Cardiac fibroblast (primary cell): ENCODE data around the gene CPTP.

Experiments
- DNase-seq, 2 donors: peaks; one replicate each; pipeline versions ENCODE4 v3.0.0 to v3.0.0-alpha.2; 2010; ENCODE audit warnings: low read depth in 2 of 2
- H3K4me3 ChIP-seq, 2 donors: replicated peaks in 1 of 2; 1 replicate in 1 of 2; 2 replicates in 1 of 2; pipeline ENCODE4 v1.5.1; 2011; ENCODE audit warnings: low read depth in 2 of 2, low read length in 2 of 2, mild to moderate bottlenecking in 2 of 2, moderate library complexity in 1 of 2
- TF ChIP-seq, protein P1 (sequence below): IDR thresholded peaks from one replicate; pipeline ENCODE4 v1.5.1; 2011; ENCODE audit warnings: low read depth, mild to moderate bottlenecking, low read length, inconsistent platforms

The CPTP gene

DNA sequence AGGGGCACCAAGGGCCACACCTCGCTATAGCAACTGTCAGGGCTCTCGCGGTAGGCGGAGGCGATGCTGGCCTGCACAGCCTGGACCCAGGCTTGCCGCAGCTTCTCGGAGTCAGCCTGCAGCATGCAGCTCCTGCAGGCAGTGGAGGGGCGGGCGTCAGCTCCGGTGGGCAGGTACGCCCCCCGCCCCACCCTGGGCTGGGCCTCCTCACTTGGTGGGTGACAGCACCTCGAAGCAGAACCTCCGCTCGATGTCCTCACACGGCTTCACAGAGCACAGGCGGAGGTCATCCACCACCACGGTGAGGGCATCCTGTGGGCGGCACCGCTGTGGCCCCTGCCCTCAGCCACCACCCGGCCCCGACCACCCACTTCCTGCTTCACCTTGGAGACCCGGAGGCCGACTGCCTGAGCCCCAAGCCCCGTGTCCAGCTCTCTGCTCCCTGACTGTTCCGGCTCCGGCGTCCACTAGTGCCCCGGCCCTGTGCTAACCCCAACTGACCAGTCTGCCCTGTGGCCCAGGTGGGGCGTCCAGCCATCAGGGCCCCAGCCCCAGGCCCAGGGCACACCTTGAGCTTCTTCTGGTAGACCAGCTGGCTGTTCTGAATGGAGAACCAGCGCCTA is 26.7 kb upstream of the CPTP start:
- H3K4me3 ChIP-seq, result no peak overlapping the region
- no peak for DNase-seq
- TF ChIP-seq, protein P1, sequence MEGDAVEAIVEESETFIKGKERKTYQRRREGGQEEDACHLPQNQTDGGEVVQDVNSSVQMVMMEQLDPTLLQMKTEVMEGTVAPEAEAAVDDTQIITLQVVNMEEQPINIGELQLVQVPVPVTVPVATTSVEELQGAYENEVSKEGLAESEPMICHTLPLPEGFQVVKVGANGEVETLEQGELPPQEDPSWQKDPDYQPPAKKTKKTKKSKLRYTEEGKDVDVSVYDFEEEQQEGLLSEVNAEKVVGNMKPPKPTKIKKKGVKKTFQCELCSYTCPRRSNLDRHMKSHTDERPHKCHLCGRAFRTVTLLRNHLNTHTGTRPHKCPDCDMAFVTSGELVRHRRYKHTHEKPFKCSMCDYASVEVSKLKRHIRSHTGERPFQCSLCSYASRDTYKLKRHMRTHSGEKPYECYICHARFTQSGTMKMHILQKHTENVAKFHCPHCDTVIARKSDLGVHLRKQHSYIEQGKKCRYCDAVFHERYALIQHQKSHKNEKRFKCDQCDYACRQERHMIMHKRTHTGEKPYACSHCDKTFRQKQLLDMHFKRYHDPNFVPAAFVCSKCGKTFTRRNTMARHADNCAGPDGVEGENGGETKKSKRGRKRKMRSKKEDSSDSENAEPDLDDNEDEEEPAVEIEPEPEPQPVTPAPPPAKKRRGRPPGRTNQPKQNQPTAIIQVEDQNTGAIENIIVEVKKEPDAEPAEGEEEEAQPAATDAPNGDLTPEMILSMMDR, result no peak

DNA sequence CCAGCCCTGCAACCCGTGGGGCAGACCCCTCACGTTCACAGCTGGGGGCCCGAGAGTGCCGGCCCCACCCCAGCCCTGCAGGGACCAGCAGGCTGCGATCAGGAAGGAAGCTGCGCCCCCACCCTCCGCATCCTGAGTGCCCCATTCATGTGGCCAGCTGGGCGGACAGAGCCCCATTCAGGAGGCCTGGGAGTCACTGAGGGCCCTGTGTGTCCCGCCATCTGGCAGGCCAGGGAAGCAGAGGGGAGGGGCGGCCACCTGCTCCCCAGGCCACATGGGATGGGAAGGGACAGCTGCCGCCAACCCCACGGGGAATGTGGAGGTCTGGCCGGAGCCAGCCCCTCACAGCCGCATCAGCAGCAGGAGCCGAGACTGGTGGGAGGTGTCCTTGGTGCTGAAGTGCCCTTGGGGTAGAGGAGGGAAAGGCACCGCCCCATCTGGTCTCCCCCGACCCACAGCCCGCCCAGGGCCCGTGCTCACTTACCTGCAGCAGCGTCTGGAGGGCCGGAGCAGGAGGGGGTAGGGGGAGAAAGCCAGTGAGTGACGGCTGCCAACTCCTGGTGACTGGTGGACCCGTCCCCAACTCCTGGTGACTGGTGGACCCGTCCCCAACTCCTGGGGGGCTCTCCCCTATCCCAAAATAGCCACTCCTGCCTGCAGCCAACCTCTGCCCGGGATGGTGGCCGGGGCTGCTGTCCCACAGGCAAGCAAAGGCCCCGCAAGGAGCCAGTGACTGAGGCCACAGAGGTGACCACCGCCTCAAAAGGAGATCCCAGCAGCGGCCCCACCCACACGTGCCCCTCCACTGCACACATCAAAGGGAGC is 25.5 kb upstream of the CPTP start:
- DNase-seq, result peak in 1 of 2 donors; percentile 22
- no peak overlapping the region for H3K4me3 ChIP-seq
- TF ChIP-seq, protein P1, result no peak

DNA sequence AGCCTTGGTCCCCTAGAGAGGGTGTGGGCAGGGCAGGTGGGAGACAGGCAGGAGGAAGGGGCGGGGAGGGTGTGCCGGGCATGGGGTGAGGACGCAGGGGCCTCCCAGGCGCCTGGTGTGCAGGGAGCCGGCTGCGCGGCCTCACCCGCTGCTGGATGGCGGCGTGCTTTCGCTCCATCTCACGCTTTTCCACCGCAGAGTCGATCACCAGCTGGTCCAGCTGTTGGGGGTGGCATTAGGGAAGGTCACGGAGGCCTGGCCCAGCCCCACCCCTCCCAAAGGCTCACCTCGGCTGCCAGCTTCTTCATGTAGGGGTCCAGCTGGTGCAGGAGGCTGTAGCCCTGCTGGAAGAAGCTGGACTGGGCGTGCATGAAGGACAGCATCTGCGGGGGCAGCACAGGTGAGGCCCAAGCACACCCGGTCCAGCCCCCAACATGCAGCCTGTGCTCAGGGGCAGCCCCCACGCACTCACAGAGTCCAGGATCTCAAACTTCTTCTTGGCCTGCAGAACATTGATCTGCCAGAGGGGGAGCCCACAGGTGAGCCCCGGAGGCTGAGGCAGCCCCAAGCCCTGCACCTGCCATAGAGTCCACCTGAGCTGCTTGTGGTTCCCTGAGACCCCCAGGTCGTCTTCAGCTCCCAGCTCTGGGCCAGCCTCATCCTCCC is 24.8 kb upstream of the CPTP start:
- no peak overlapping the region for H3K4me3 ChIP-seq
- TF ChIP-seq, protein P1, result peak; percentile 46

DNA sequence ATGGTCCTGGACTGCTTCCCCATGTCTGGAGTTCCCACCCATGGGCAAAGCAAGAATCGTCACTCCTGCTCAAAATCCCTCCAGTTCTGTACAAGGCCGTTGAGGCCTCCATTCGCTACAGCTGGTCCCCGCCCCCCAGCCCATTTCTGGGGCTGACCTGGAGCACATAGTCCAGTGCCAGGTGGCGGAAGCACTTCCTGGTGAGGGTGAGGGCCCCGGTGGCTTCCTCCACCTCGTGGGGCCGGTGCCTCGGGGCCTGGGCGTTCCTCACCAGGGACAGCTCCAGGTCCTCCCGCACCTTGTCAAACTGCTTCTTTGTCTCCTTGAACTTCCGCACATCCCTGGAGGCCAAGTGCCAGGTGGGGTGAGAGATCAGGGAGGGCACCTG is 24.3 kb upstream of the CPTP start:
- TF ChIP-seq, protein P1, result no peak
- H3K4me3 ChIP-seq, result no peak overlapping the region
- DNase-seq, result no peak

More for the DNA sequence above, 24.8 kb upstream of the CPTP start:
- no peak for DNase-seq

DNA sequence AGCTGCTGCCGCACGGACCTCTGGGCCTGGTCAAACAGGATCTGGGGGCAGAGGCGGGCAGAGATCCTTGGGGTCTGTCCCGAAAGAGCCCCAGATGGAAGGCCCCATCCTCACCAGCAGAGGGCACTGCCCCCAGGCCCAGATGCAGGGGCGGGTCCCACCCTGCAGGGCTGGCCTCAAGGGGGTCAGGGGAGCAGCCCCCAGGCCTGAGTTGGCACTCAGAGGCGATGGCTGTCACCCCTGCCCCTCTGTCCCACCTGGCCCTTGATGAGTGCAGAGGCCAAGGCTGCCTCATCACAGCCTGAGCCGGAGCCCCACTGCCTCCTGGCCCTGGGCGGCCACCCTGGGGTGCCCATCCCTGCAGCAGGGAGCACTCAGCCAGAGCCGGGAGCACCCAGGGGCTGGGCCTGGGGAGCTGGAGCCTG is 22.6 kb upstream of the CPTP start:
- TF ChIP-seq, protein P1, result peak; percentile 55
- H3K4me3 ChIP-seq, result no peak overlapping the region
- DNase-seq, result no peak

DNA sequence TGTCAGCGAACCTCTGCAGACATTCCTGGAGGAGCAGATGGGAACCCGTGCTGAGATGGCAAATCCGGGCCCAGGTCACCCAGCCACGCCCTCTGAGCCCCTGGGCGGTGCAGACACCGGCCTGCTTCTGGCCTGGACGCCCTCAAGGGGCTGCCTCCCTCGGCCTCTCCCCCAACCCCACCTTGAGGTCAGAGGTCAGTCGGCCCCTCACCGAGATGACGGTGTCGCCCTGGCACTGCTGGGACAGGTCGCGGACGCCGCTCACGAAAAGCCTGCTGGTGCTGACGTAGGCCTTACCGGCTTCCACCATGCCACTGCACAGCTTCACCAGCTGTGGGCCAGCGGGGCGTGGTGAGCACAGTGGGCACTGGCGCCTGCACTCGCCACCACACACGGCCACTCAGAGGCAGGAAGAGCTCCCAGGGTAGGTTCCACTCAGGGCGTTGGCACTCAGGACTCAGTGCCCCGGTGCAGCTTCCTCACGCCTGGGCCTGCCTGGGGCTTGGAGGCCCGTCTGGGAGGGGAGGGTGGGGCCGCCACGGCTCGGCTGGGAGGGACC is 21.6 kb upstream of the CPTP start:
- no peak for DNase-seq
- H3K4me3 ChIP-seq, result no peak overlapping the region
- TF ChIP-seq, protein P1, result no peak
